Transverse colon (tissue), 4 donors: ENCODE measurements around the gene BAG2. TPM values are rescaled to one million over a fixed set of nuclear protein-coding genes. Genes with fewer than 3 reads are reported as not detected.
A peak's percentile ranks its signal among the peaks of the same experiment; 100 is the strongest.

ENCODE experiments used
- DNase-seq: peaks from one replicate; pipeline ENCODE4 v3.0.0-alpha.2; 2019
- H3K27ac ChIP-seq, 4 donors: fragments of 200-600 bp; sonication (generic); 2 replicates each; pipeline ENCODE4 v1.5.1; 2016 to 2018; ENCODE audit warnings: inconsistent platforms in 4 of 4
- H3K27me3 ChIP-seq: fragments of 200-600 bp; sonication (generic); 2 replicates; pipeline ENCODE4 v1.5.1; 2017; ENCODE audit warnings: inconsistent platforms
- H3K36me3 ChIP-seq, 4 donors: fragments of 200-600 bp; sonication (generic); 2 replicates each; pipeline ENCODE4 v1.5.1; 2017 to 2019; ENCODE audit warnings: inconsistent platforms in 4 of 4
- H3K4me1 ChIP-seq, 4 donors: fragments of 200-600 bp; sonication (generic); 2 replicates each; pipeline ENCODE4 v1.5.1; 2017 to 2020; ENCODE audit warnings: inconsistent platforms in 4 of 4
- H3K4me3 ChIP-seq, 4 donors: fragments of 200-600 bp; sonication (generic); 1 replicate in 1 of 4; 2 replicates in 3 of 4; pipeline versions ENCODE4 v1.5.1 to v1.6.1; 2017 to 2019; ENCODE audit warnings: inconsistent platforms in 4 of 4
- H3K9me3 ChIP-seq, 2 donors: fragments of 200-600 bp; sonication (generic); 2 replicates each; pipeline ENCODE4 v1.5.1; 2017 to 2019; ENCODE audit warnings: inconsistent platforms in 2 of 2
- EP300 ChIP-seq: sonication (generic); formaldehyde crosslinking; IDR thresholded peaks from one replicate; pipeline ENCODE4 v1.6.1; 2017; ENCODE audit warnings: antibody characterized with exemption, low read depth
- POLR2A ChIP-seq: fragments of 450-650 bp; IDR thresholded peaks from one replicate; pipeline ENCODE4 v1.6.1; 2016; ENCODE audit warnings: antibody characterized with exemption, mild to moderate bottlenecking, moderate library complexity
- POLR2AphosphoS5 ChIP-seq, 3 donors: sonication (generic); formaldehyde crosslinking; IDR thresholded peaks; one replicate each; pipeline ENCODE4 v1.6.1; 2016; ENCODE audit warnings: antibody characterized with exemption in 3 of 3
- WGBS, 2 donors: methylation state at CpG; one replicate each; pipeline ENCODE4 v1.1.5; 2018; ENCODE audit warnings: low coverage in 1 of 2; 5-methylcytosine and 5-hydroxymethylcytosine counted together
- in situ Hi-C, 4 donors: fragments of 200-750 bp; cut with MboI; loops; one replicate each; pipeline versions ENCODE4 v1.15.0 to v1.15.1; 2017; ENCODE audit warnings: low sequenced_read_pairs in 3 of 4, low pct_ligation_motif_present in 1 of 4, low pct_unique_long_range_greater_than_20kb in 1 of 4
- intact Hi-C: fragments of 100-400 bp; cut with DNase I; formaldehyde crosslinking; loops from one replicate; pipeline ENCODE4 v1.15.1; 2023; ENCODE audit warnings: low total_unique reads
- total RNA-seq, 4 donors: library from RNA; depleted of rRNA; stranded (reverse); fragments of >200 nt; gene quantifications; one replicate each; pipeline ENCODE4 v1.1.0, GENCODE V29; 2016
- TF ChIP-seq, protein P1 (sequence below), 5 experiments: fragments of 200-600 bp in 3 of 5; fragments of 450-650 bp in 2 of 5; sonication (generic) in 3 of 5; IDR thresholded peaks; 1 replicate in 2 of 5; 2 replicates in 3 of 5; pipeline ENCODE4 v1.5.1; 2016 to 2017; ENCODE audit warnings: antibody characterized with exemption in 5 of 5, inconsistent platforms in 3 of 5, mild to moderate bottlenecking in 2 of 5, moderate library complexity in 1 of 5

BAG2 gene
- total RNA-seq = 10 to 100 TPM in 3 of 4 donors, 1 to 10 TPM in 1; 7.1 to 49.0 (median 10.7) TPM

DNA sequence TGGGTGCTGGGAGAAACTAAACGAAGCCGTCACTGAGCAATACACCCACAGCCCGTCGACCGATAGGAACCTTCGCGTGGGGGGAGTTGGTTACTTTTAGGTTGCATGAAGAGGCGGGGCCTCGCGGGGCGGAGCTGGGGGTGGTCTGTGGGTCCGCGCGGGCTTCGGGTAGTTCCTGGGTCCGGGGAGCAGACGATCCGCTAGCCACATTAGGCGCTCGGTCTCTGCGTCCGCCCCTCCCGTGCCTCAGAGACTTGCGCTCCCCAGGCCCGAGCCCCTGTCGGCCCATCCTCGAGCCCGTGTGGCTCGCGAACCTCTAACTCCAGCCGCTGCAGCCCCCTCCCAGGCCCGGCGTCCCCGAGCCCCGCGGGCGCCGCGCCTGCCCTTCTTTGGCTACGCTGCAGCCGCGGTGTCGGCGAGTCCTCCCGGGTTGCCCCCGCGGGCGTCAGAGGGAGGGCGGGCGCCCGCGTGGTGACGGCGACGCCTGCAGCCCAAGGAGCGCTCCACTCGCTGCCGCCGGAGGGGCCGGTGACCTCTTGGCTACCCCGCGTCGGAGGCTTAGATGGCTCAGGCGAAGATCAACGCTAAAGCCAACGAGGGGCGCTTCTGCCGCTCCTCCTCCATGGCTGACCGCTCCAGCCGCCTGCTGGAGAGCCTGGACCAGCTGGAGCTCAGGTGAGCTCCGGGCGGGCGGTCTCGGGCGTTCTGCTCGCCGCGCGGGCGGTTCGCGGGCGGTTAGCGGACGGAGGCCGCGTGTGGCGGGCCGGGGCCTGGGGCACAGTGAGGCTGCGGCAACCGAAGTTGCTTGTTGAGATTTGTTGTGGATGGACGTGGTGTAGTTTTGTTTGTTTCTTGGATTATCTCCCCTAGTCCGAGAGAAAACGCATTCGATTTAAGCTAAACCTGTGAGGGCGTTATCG, at the start of gene BAG2:
Gene BAG2 (plus strand): TSS at position 191 of the 920 bp plus-strand sequence. CDS start 372 bp downstream, at position 563.
- intact Hi-C loops = loop anchor here (5.0 kb wide), 1 partner anchor 145 kb away; the partner anchor contains the start of gene PRIM2
- peaks cover 0 to 30% (median 3%) of the 10 kb centered on the region in 4 donors for H3K4me1 ChIP-seq
- peak within 1 kb of the TSS; percentile 90 to 94 (median 93) for H3K27ac ChIP-seq
- WGBS, 2 donors = 0 to 1% methylated on average over 2 to 64 of the region's 97 CpGs
- H3K9me3 ChIP-seq = no peaks in the 10 kb centered on the region
- DNase-seq = peak; percentile 88
- in situ Hi-C loops = no loop called here
- TF ChIP-seq EP300 = no peak
- peak; percentile 70 for TF ChIP-seq POLR2A
- TF ChIP-seq, protein P1, sequence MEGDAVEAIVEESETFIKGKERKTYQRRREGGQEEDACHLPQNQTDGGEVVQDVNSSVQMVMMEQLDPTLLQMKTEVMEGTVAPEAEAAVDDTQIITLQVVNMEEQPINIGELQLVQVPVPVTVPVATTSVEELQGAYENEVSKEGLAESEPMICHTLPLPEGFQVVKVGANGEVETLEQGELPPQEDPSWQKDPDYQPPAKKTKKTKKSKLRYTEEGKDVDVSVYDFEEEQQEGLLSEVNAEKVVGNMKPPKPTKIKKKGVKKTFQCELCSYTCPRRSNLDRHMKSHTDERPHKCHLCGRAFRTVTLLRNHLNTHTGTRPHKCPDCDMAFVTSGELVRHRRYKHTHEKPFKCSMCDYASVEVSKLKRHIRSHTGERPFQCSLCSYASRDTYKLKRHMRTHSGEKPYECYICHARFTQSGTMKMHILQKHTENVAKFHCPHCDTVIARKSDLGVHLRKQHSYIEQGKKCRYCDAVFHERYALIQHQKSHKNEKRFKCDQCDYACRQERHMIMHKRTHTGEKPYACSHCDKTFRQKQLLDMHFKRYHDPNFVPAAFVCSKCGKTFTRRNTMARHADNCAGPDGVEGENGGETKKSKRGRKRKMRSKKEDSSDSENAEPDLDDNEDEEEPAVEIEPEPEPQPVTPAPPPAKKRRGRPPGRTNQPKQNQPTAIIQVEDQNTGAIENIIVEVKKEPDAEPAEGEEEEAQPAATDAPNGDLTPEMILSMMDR (IDR thresholded peaks at IDR 0.05) = peak; percentile 15 to 42 (median 28)
- TF ChIP-seq POLR2AphosphoS5 (IDR thresholded peaks at IDR 0.05) = peak; percentile 71 to 80 (median 80)
- peak within 1 kb of the TSS; percentile 59 to 89 (median 67) for H3K4me3 ChIP-seq
- H3K27me3 ChIP-seq = no peaks in the 10 kb centered on the region
- peaks cover 0 to 6% (median 0%) of the 10 kb centered on the region in 4 donors for H3K36me3 ChIP-seq

DNA sequence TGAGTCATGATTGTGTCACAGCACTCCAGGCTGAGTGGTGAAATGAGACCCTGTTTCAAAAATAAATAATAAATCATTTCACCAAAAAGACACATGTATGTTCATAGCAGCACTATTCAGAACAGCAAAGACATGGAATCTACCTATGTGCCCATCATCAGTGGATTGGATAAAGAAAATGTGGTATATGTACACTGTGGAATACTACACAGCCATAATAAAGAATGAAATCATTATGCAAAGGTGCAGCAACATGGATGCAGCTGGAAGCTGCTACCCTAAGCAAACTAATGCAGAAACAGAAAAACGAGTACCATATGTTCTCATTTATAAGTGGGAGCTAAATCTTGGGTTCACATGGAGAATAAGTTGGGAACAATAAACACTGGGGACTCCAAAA, 49.0 kb upstream of the BAG2 start:
- H3K27ac ChIP-seq = no peak overlapping the region
- no peaks in the 10 kb centered on the region for H3K27me3 ChIP-seq
- no peaks in the 10 kb centered on the region for H3K9me3 ChIP-seq
- in situ Hi-C loops = no loop called here
- H3K4me3 ChIP-seq = no peak overlapping the region
- intact Hi-C loops = no loop called here
- TF ChIP-seq POLR2A = no peak
- no peak for TF ChIP-seq POLR2AphosphoS5 (IDR thresholded peaks at IDR 0.05)
- TF ChIP-seq, protein P1 (IDR thresholded peaks at IDR 0.05) = no peak
- TF ChIP-seq EP300 = no peak
- peaks cover 0 to 4% (median 0%) of the 10 kb centered on the region in 4 donors for H3K4me1 ChIP-seq
- H3K36me3 ChIP-seq = peaks cover 0 to 11% (median 0%) of the 10 kb centered on the region in 4 donors
- DNase-seq = no peak
- 98 to 100% methylated on average over 1 of the region's 1 CpG for WGBS, 2 donors

DNA sequence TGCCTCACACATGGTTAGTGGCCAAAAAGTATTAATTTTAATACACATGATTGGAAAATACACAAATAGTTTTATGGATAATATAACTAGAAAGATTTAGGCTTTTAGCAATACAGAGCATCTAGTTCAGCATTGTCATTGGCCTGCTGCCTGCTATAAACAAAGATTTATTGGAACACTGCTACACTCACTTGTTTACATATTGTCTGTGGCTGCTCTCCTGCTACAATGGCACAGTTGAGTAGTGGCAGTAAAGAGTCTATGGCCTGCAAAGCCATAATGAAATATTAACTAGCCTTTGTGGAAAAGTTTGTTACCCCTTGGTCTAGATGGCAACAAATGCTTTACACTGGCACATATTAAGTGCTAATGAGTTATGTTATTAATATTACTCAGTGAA, 44.4 kb upstream of the BAG2 start:
- peaks cover 0 to 5% (median 0%) of the 10 kb centered on the region in 4 donors for H3K4me1 ChIP-seq
- H3K36me3 ChIP-seq = peaks cover 0 to 5% (median 0%) of the 10 kb centered on the region in 4 donors
- no peaks in the 10 kb centered on the region for H3K9me3 ChIP-seq
- no peak overlapping the region for H3K27ac ChIP-seq
- intact Hi-C loops = no loop called here
- no peak for DNase-seq
- TF ChIP-seq, protein P1 (IDR thresholded peaks at IDR 0.05) = no peak
- TF ChIP-seq POLR2AphosphoS5 (IDR thresholded peaks at IDR 0.05) (no peak), POLR2A (no peak), EP300 (no peak)
- no peaks in the 10 kb centered on the region for H3K27me3 ChIP-seq
- in situ Hi-C loops = no loop called here
- no peak overlapping the region for H3K4me3 ChIP-seq

DNA sequence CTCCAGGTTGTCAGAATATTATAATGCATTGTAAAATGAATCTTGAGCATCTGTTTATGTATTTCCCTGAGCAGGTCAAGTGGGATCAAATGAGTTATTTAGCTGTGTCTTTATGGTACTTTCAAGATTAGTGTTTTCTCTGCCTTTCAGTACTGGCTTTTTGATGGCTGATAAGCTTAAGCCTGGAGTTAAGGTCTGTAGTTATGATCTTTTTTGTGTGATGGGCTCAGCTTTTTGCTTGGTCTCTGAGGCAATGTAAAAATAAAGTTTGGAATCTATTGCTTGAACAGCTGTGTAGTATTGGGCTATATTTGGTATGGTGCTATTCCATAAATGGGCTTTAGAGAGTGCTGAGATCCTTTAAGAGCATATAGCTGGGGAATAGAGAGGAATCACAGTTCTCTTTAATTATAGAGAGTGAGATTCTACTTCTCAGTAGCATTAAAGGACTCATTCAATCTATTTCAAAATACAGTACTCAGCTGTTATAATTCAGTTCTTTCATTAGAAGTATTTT, 41.4 kb upstream of the BAG2 start:
- TF ChIP-seq, protein P1 (IDR thresholded peaks at IDR 0.05) = no peak
- TF ChIP-seq POLR2AphosphoS5 (IDR thresholded peaks at IDR 0.05) (no peak), EP300 (no peak), POLR2A (no peak)
- H3K9me3 ChIP-seq = no peaks in the 10 kb centered on the region
- H3K4me1 ChIP-seq = peaks cover 0 to 5% (median 0%) of the 10 kb centered on the region in 4 donors
- peaks cover 0 to 13% (median 6%) of the 10 kb centered on the region in 4 donors for H3K36me3 ChIP-seq
- H3K27me3 ChIP-seq = no peaks in the 10 kb centered on the region
- intact Hi-C loops (no loop called here), in situ Hi-C loops (no loop called here)
- DNase-seq = no peak
- no peak overlapping the region for H3K4me3 ChIP-seq
- H3K27ac ChIP-seq = no peak overlapping the region
